IMR-90 (cell line): ENCODE data around the gene PLGRKT. TPM values are rescaled to one million over a fixed set of nuclear protein-coding genes. Genes with fewer than 3 reads are reported as not detected.
"Not testable (repeated sequence)": the region's sequence is repeated elsewhere in the genome, so short reads cannot be mapped to it uniquely, and the experiment has no call there.

Source experiments
- ATAC-seq: fragments of 200-7000 bp; cut with Tn5 transposase; 2 replicates; pipeline ENCODE4 v1.9.1; 2020; ENCODE audit warnings: low read depth, mild to moderate bottlenecking, moderate library complexity
- BruUV-seq: library from RNA; stranded (reverse); fragments of 400-500 nt; replicated peaks from 2 replicates; lab custom pipeline; 2021; lab: Mats Ljungman, UMichigan
- CTCF ChIA-PET: fragments of 300-600 bp; formaldehyde crosslinking; extraction: SDS; loops from one replicate; lab custom pipeline; 2021; ENCODE audit warnings: antibody characterized with exemption; lab: Yijun Ruan, JAX
- POLR2A ChIA-PET: fragments of 300-600 bp; sonication (Branson Sonifier 250); formaldehyde crosslinking; loops from one replicate; lab custom pipeline; 2022; ENCODE audit warnings: antibody characterized with exemption; ENCODE audit not compliant: unreplicated experiment; lab: Charles Lee
- DNase-seq: peaks from one replicate; pipeline ENCODE4 v3.0.0; 2013
- H2AFZ ChIP-seq: replicated peaks from 2 replicates; pipeline ENCODE3; 2013; ENCODE audit warnings: low read length, mild to moderate bottlenecking; ENCODE audit not compliant: poor library complexity
- H2AK5ac ChIP-seq: 2 replicates; pipeline ENCODE4 v1.6.1; 2013; ENCODE audit warnings: low read depth, low read length, inconsistent platforms
- H2AK9ac ChIP-seq: replicated peaks from 2 replicates; pipeline ENCODE3; 2013; ENCODE audit warnings: mild to moderate bottlenecking, low read depth, low read length, moderate library complexity; ENCODE audit not compliant: poor library complexity
- H2BK120ac ChIP-seq: 2 replicates; pipeline ENCODE4 v1.6.1; 2013; ENCODE audit warnings: low read depth, low read length, inconsistent platforms
- H2BK15ac ChIP-seq: 3 replicates; pipeline ENCODE4 v1.6.1; 2013; ENCODE audit warnings: low read depth, low read length, inconsistent platforms
- H2BK20ac ChIP-seq: 2 replicates; pipeline ENCODE4 v1.6.1; 2013; ENCODE audit warnings: low read depth, mild to moderate bottlenecking, inconsistent platforms, low read length, moderate library complexity
- H2BK5ac ChIP-seq: 2 replicates; pipeline ENCODE4 v1.6.1; 2013; ENCODE audit warnings: mild to moderate bottlenecking, low read depth, low read length, inconsistent platforms; ENCODE audit not compliant: poor library complexity, severe bottlenecking
- H3K14ac ChIP-seq: replicated peaks from 2 replicates; pipeline ENCODE4 v1.6.1; 2013; ENCODE audit warnings: low read depth, low read length, inconsistent platforms
- H3K18ac ChIP-seq: 2 replicates; pipeline ENCODE4 v1.6.1; 2013; ENCODE audit warnings: low read depth, low read length, control low read depth
- H3K23ac ChIP-seq: 2 replicates; pipeline ENCODE4 v1.6.1; 2013; ENCODE audit warnings: low read depth, low read length, inconsistent platforms
- H3K27ac ChIP-seq: 2 replicates; pipeline ENCODE4 v1.5.1; 2013; ENCODE audit warnings: mild to moderate bottlenecking, control low read depth, low read length; ENCODE audit not compliant: insufficient read depth
- H3K27me3 ChIP-seq: 2 replicates; pipeline ENCODE4 v1.6.1; 2013; ENCODE audit warnings: low read length; ENCODE audit not compliant: control insufficient read depth, insufficient read depth
- H3K36me3 ChIP-seq: 2 replicates; pipeline ENCODE4 v1.6.1; 2013; ENCODE audit warnings: low read length, mixed read lengths; ENCODE audit not compliant: control insufficient read depth, insufficient read depth
- H3K4ac ChIP-seq: 2 replicates; pipeline ENCODE4 v1.6.1; 2013; ENCODE audit warnings: low read depth, low read length, inconsistent platforms
- H3K4me1 ChIP-seq: 2 replicates; pipeline ENCODE4 v1.6.1; 2013; ENCODE audit warnings: low read length, mixed read lengths; ENCODE audit not compliant: control insufficient read depth, insufficient read depth
- H3K4me2 ChIP-seq: 2 replicates; pipeline ENCODE4 v1.6.1; 2013; ENCODE audit warnings: low read depth, mild to moderate bottlenecking, control low read depth, low read length, moderate library complexity
- H3K4me3 ChIP-seq: 2 replicates; pipeline ENCODE4 v1.5.1; 2013; ENCODE audit warnings: low read depth, mild to moderate bottlenecking, control low read depth, low read length, moderate library complexity; ENCODE audit not compliant: insufficient read depth
- H3K56ac ChIP-seq: 2 replicates; pipeline ENCODE4 v1.6.1; 2013; ENCODE audit warnings: low read length, inconsistent platforms; ENCODE audit not compliant: insufficient read depth; ENCODE audit errors: extremely low read depth
- H3K79me1 ChIP-seq, 2 experiments: 2 replicates each; pipeline ENCODE4 v1.6.1; 2013; ENCODE audit warnings: low read length in 2 of 2, inconsistent platforms in 1 of 2, low read depth in 1 of 2
- H3K9ac ChIP-seq: 2 replicates; pipeline ENCODE4 v1.6.1; 2013; ENCODE audit warnings: low read depth, low read length, control low read depth
- H3K9me1 ChIP-seq: 2 replicates; pipeline ENCODE4 v1.6.1; 2013; ENCODE audit warnings: low read length, inconsistent platforms; ENCODE audit not compliant: insufficient read depth
- H3K9me3 ChIP-seq: 2 replicates; pipeline ENCODE4 v1.6.1; 2013; ENCODE audit warnings: low read length; ENCODE audit not compliant: control insufficient read depth, insufficient read depth
- H4K20me1 ChIP-seq: 2 replicates; pipeline ENCODE4 v1.6.1; 2013; ENCODE audit warnings: low read length, inconsistent platforms; ENCODE audit not compliant: insufficient read depth
- H4K5ac ChIP-seq: 2 replicates; pipeline ENCODE4 v1.6.1; 2013; ENCODE audit warnings: mild to moderate bottlenecking, low read depth, low read length, control low read depth
- H4K8ac ChIP-seq, 2 experiments: 2 replicates each; pipeline ENCODE4 v1.6.1; 2013; ENCODE audit warnings: low read depth in 2 of 2, low read length in 2 of 2, control low read depth in 1 of 2, inconsistent platforms in 1 of 2
- H4K91ac ChIP-seq: 2 replicates; pipeline ENCODE4 v1.6.1; 2013; ENCODE audit warnings: low read depth, low read length, inconsistent platforms; ENCODE audit not compliant: insufficient read depth
- WGBS, 2 experiments: methylation state at CpG; one replicate each; pipeline versions ENCODE4 v1.1.5 to v1.1.7; 2013; ENCODE audit warnings: missing lambda C conversion rate in 2 of 2; ENCODE audit not compliant: insufficient read length in 1 of 2; ENCODE audit errors: extremely low coverage in 2 of 2; 5-methylcytosine and 5-hydroxymethylcytosine counted together
- dilution Hi-C: fragments of 300-500 bp; cut with HindIII; formaldehyde crosslinking; loops from one replicate; pipeline ENCODE4 v1.14.3; 2018; ENCODE audit warnings: low sequenced_read_pairs; ENCODE audit not compliant: unreplicated experiment
- in situ Hi-C: fragments of 300-500 bp; cut with MboI; formaldehyde crosslinking; loops from 3 replicates; pipeline ENCODE4 v1.14.3; 2019; ENCODE audit warnings: low sequenced_read_pairs, inconsistent platforms, mixed read lengths
- intact Hi-C: fragments of 100-400 bp; cut with micrococcal nuclease; formaldehyde crosslinking; loops from 2 replicates; pipeline ENCODE4 v1.10.0; 2022
- polyA plus RNA-seq, 3 experiments: library from polyadenylated mRNA; depleted of rRNA; stranded (reverse); fragments of >200 nt; gene quantifications; 2 replicates each; pipeline ENCODE4 v1.2.3, GENCODE V29; 2012; ENCODE audit warnings: low replicate concordance in 1 of 3
- total RNA-seq: library from RNA; depleted of rRNA; stranded (reverse); fragments of >200 nt; gene quantifications from 2 replicates; pipeline ENCODE4 v1.2.3, GENCODE V29; 2012

Gene PLGRKT
- total and polyA plus RNA-seq, 2 of the 4 experiments (the other 2 are of a cell fraction): 10.8 to 12.7 TPM

GRCh38 chr9:5464831-5465330, 27.2 kb upstream of the PLGRKT start:
- H2BK120ac ChIP-seq, H3K4me3 ChIP-seq, H3K14ac ChIP-seq, intact Hi-C loops, H3K18ac ChIP-seq, H2BK15ac ChIP-seq, H4K20me1 ChIP-seq, POLR2A ChIA-PET, ATAC-seq, H3K23ac ChIP-seq, H4K8ac ChIP-seq, H2BK20ac ChIP-seq, H3K4me1 ChIP-seq, DNase-seq, BruUV-seq, H2AFZ ChIP-seq, H3K27me3 ChIP-seq, H3K56ac ChIP-seq, H3K9me3 ChIP-seq, H3K27ac ChIP-seq, H2BK5ac ChIP-seq, H2AK9ac ChIP-seq, H3K4ac ChIP-seq, H3K9ac ChIP-seq, H4K91ac ChIP-seq, H2AK5ac ChIP-seq, dilution Hi-C loops, H4K5ac ChIP-seq, H3K4me2 ChIP-seq: not testable (repeated sequence)
- H3K36me3 ChIP-seq: peaks cover 23% of the 10 kb centered on the region
- WGBS, 2 experiments: 95% methylated on average over 3 of the region's 4 CpGs; no CpG with 5 or more reads in 1 of the 2 experiments
- CTCF ChIA-PET: interaction anchor here (2.6 kb wide), 1 partner anchor 14 kb away, joined by 6 read pairs; the partner anchor contains the start of gene CD274
- in situ Hi-C loops: loop anchor here (25.0 kb wide), 1 partner anchor 247 kb away; no protein-coding TSS in a partner anchor
- peaks cover 13% of the 10 kb centered on the region for H3K9me1 ChIP-seq
- peaks cover 17 to 29% of the 10 kb centered on the region in 2 experiments for H3K79me1 ChIP-seq
